Brain microvascular endothelial cell (primary cell): Measurements from ENCODE around the gene FSD1.

Experiments used
- DNase-seq: peaks from one replicate; pipeline ENCODE4 v3.0.0-alpha.2; 2020
- H3K27ac ChIP-seq: fragments of 250-450 bp; sonication (Bioruptor Pico); 2 replicates; pipeline ENCODE4 v1.5.1; 2020; ENCODE audit warnings: mild to moderate bottlenecking, moderate library complexity
- H3K27me3 ChIP-seq: fragments of 250-450 bp; sonication (Bioruptor Pico); replicated peaks from 2 replicates; pipeline ENCODE4 v1.5.1; 2020; ENCODE audit warnings: mild to moderate bottlenecking
- H3K36me3 ChIP-seq: fragments of 250-450 bp; sonication (Bioruptor Pico); replicated peaks from 2 replicates; pipeline ENCODE4 v1.5.1; 2020; ENCODE audit warnings: mild to moderate bottlenecking
- H3K4me3 ChIP-seq: 2 replicates; pipeline ENCODE4 v1.5.1; 2011; ENCODE audit warnings: low read depth, mild to moderate bottlenecking, control low read depth, low read length, moderate library complexity
- in situ Hi-C: cut with HindIII; loops from 2 replicates; pipeline ENCODE4 v1.10.0; 2017; ENCODE audit warnings: low sequenced_read_pairs, low pct_ligation_motif_present
- TF ChIP-seq, protein P1 (sequence below): IDR thresholded peaks from 2 replicates; pipeline ENCODE4 v1.5.1; 2011; ENCODE audit warnings: low read depth, mild to moderate bottlenecking, moderate library complexity, low read length, control low read depth, inconsistent platforms; ENCODE audit errors: missing control alignments

FSD1 gene

DNA sequence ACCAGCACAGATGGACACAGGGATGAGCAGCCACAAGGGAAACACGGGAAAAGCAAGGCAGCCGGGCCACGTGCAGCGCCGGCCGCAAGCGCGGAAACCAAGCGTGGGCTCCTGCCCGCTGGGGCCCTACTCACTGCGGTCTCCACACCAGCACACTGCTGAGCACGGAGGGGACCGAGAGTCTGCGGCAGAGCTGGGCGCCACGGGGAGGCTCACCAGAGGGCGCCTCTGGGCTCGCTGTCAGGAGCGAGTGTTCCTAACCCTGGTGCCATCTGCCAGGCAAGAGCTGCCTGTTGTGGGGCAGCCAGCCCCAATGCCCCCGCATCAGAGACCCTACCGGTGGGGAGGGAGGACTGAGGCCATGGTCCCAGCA lies 65.5 kb downstream of the FSD1 start:
- H3K27me3 ChIP-seq, result no peaks in the 10 kb centered on the region
- TF ChIP-seq, protein P1, sequence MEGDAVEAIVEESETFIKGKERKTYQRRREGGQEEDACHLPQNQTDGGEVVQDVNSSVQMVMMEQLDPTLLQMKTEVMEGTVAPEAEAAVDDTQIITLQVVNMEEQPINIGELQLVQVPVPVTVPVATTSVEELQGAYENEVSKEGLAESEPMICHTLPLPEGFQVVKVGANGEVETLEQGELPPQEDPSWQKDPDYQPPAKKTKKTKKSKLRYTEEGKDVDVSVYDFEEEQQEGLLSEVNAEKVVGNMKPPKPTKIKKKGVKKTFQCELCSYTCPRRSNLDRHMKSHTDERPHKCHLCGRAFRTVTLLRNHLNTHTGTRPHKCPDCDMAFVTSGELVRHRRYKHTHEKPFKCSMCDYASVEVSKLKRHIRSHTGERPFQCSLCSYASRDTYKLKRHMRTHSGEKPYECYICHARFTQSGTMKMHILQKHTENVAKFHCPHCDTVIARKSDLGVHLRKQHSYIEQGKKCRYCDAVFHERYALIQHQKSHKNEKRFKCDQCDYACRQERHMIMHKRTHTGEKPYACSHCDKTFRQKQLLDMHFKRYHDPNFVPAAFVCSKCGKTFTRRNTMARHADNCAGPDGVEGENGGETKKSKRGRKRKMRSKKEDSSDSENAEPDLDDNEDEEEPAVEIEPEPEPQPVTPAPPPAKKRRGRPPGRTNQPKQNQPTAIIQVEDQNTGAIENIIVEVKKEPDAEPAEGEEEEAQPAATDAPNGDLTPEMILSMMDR, result peak; percentile 59
- no peak overlapping the region for H3K4me3 ChIP-seq
- no peak overlapping the region for H3K27ac ChIP-seq
- DNase-seq, result no peak
- in situ Hi-C loops, result no loop called here
- peaks cover 29% of the 10 kb centered on the region for H3K36me3 ChIP-seq

DNA sequence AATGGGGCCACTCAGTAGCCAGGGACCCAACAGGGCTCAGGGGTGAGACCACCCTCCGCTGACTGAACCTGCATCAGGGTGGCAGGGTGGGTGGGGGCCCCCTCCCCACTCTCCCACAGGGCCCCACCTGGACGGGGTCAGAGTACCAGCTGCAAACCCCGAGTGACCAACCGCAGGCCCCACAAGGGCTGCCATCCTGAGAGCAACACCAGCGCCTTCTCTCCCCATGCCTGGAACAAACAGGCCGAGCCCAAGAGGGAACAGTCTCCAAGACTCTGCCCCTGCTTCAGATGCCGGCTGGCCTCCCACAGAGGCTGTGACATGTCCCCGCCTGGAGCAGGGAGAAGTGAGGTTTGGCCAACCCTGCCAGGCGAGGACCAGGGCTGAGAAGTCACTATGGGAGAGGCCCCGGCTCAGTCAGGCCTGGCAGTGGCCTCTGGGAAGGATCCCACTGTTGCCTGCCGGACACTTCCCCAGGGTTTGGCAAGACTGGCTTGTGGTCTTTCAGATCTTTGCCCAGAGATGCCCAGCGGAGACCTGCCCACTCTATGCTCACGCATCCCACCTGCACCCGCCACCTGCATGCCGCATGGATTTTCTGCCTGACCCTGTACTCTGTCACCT lies 66.1 kb downstream of the FSD1 start:
- H3K4me3 ChIP-seq, result no peak overlapping the region
- H3K27ac ChIP-seq, result no peak overlapping the region
- in situ Hi-C loops, result no loop called here
- H3K27me3 ChIP-seq, result no peaks in the 10 kb centered on the region
- H3K36me3 ChIP-seq, result peaks cover 22% of the 10 kb centered on the region
- no peak for DNase-seq
- TF ChIP-seq, protein P1, result no peak

DNA sequence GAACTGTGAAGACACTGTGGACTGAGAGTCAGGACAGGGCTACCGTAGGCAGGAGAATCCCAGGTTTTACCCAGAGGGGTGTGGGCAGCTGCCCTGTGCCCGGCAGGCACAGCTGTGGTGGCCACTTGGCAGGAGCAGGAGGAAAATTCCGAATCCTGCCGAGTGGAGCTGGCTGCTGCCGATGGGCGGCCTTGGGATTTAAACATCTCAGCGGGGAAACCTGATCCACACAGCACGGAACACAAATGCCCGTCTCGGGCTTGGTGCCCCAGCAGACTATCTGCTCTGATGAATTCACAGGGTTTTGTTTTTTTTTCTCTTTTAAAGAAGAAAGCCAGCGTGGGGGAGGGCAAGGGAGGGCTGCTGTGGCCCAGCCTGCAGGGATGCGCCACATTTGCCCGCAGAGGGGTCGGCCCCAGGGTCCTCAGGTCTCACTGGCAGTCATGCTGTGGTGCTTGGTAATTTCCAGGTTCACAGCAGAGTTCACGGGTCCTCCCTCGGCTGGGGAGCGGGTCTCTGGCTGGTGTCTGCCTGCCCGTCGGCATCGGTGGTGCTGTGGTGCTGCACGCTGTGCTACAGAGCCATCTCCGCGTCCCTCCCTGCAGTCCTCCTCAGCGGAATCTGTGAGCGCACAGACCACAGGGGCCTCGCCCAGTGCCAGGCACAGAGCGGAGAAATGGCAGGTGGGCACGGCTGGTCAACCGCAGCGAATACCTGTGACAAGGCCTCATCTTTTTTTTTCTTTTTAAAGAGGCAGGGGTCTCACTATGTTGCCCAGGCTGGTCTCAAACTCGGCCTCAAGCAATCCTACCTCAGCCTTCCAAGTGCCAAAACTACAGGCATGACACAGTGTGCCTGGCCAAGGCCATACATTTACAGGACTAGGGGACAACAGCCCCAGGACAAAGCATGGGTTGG lies 67.1 kb downstream of the FSD1 start:
- H3K36me3 ChIP-seq, result peaks cover 14% of the 10 kb centered on the region
- no peak overlapping the region for H3K4me3 ChIP-seq
- no peak overlapping the region for H3K27ac ChIP-seq
- H3K27me3 ChIP-seq, result no peaks in the 10 kb centered on the region
- TF ChIP-seq, protein P1, result no peak
- in situ Hi-C loops, result no loop called here
- no peak for DNase-seq

DNA sequence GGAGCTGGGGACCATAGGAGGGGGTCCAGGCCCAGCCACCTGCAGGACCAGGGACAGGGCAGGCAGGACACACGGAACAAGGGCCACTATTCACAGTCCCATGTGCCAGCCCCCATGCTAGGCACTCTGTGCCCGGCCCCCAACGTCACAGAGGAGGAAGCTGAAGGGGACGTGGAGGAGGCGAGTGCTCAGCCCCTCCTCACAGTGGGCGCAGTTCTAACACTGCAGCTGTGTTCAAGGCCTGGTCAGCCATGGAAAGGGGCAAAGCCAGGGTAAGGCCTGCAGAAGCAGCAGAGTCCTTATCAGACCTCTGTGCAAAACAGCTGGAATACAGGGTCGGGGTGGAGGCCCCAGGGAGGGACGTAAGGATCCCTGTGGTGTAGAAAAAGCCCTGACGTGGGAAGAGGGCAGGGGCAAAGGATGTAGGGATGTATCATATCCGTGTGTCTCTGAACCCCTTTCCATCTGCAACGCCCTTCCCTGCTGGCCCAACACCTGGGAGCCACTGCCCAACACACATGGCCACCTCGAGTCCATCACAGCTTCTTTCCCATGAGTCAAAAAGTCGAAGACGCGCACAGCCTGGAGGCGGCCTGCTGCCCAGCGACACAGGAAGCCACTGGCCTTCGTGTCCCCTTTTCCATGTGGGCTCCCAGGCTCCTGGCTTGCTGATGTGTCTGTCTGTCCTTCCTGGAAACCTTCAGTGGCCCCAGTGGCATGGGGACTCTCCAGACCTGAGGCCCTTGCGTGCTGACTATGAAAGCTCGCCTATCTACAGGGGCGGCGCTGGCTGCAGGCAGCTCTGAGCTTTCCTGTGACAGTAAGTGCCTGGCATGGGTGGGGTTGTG lies 68.0 kb downstream of the FSD1 start:
- in situ Hi-C loops, result no loop called here
- DNase-seq, result no peak
- no peak overlapping the region for H3K4me3 ChIP-seq
- peaks cover 14% of the 10 kb centered on the region for H3K36me3 ChIP-seq
- no peaks in the 10 kb centered on the region for H3K27me3 ChIP-seq
- H3K27ac ChIP-seq, result no peak overlapping the region
- TF ChIP-seq, protein P1, result no peak

DNA sequence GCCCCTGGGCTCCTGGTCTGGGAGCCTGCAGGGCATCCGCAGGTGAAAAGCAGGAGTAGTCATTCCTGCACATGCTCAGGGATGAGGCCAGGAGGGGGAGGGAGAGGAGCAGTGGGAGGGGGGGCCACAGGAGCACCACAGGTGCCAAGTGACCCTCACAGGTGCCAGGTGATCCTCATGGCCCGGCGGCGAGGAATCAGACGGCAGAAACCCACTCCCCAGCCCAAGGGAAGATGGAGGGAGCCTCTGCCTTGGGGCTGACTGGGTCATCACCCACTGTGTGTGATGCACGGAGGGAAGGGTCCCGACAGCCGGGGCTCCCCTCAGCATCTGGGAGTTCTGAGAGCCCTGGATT lies 68.6 kb downstream of the FSD1 start:
- DNase-seq, result no peak
- Histone ChIP-seq H3K36me3 (peaks cover 10% of the 10 kb centered on the region), H3K27ac (no peak overlapping the region), H3K4me3 (no peak overlapping the region), H3K27me3 (no peaks in the 10 kb centered on the region)
- in situ Hi-C loops, result no loop called here
- TF ChIP-seq, protein P1, result no peak
